Dermis microvascular lymphatic vessel endothelial cell (primary cell): ENCODE measurements around the gene MYCBP2. TPM values are rescaled to one million over a fixed set of nuclear protein-coding genes. Genes with fewer than 3 reads are reported as not detected.

Experiments
- DNase-seq, 2 donors: peaks; one replicate each; pipeline versions ENCODE4 v3.0.0 to v3.0.0-alpha.2; 2010; ENCODE audit warnings: low read depth in 2 of 2
- total RNA-seq: library from RNA; depleted of rRNA; stranded (reverse); fragments of >200 nt; gene quantifications from 2 replicates; pipeline ENCODE4 v1.2.1, GENCODE V29; 2014

MYCBP2 gene
- total RNA-seq, 1 donor from 2014 or later, result 96.2 TPM

GRCh38 chr13:77001540-77001939 lies 325.4 kb downstream of the MYCBP2 start:
- no peak for DNase-seq

DNA sequence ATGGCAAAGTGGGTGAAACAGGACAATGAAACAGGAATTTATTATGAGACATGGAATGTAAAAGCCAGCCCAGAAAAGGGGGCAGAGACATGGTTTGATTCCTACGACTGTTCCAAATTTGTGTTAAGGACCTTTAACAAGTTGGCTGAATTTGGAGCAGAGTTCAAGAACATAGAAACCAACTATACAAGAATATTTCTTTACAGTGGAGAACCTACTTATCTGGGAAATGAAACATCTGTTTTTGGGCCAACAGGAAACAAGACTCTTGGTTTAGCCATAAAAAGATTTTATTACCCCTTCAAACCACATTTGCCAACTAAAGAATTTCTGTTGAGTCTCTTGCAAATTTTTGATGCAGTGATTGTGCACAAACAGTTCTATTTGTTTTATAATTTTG lies 326.4 kb downstream of the MYCBP2 start:
- DNase-seq, result no peak

Other genes starting within 250 kb of the MYCBP2 start
- gene SCEL, start 208.6 kb upstream of the MYCBP2 start, total RNA-seq, result not detected in 2 replicates